Midbrain (tissue), 1 donor: ENCODE data around the gene PRDM13.
"Not testable (repeated sequence)": the region's sequence is repeated elsewhere in the genome, so short reads cannot be mapped to it uniquely, and the experiment has no call there.

Experiments used
- DNase-seq: peaks from one replicate; lab custom pipeline; 2025; lab: John Stamatoyannopoulos, UW

Gene PRDM13

DNA sequence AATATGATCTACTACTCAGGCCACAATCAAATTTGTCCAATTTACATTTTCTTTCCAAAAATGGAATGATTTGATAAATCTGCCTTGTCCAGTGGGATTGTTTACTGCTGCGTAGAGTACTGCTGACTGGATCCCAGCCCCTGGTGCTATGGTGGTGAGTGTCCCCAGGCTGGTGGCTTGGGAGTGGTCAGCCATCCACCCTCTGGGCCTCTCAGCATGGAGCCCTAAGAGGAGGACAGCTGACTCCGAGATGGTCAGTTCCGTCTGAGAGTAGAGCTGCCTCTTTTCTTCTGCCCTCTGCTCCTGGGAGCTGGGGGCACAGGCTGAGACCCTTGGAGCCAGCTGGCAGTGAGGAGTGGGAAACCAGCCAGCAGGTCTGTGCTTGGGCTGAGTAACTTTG lies 22.7 kb downstream of the PRDM13 start:
- no peak for DNase-seq

GRCh38 chr6:99637629-99638028 lies 31.0 kb downstream of the PRDM13 start:
- DNase-seq = no peak

DNA sequence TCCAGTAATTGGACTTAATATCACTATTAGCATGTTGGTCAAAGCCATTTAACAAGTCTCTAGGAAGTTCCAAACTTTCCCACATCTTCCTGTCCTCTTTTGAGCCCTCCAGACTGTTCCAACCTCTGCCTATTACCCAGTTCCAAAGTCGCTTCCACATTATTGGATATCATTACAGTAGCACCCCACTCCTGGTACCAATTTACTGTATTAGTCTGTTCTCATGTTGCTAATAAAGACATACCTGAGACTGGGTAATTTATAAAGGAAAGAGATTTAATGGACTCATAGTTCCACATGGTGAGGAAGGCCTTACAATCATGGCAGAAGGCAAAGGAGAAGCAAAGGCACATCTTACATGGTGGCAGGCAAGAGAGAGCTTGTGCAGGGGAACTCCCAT lies 31.7 kb downstream of the PRDM13 start:
- DNase-seq = not testable (repeated sequence)

GRCh38 chr6:99641270-99641669 lies 34.6 kb downstream of the PRDM13 start:
- DNase-seq = no peak

- DNase-seq = no peak
Observed at GRCh38 chr6:99645986-99646385, 39.4 kb downstream of the PRDM13 start.

- DNase-seq = not testable (repeated sequence)
Observed at GRCh38 chr6:99650091-99650571, 43.5 kb downstream of the PRDM13 start.

DNA sequence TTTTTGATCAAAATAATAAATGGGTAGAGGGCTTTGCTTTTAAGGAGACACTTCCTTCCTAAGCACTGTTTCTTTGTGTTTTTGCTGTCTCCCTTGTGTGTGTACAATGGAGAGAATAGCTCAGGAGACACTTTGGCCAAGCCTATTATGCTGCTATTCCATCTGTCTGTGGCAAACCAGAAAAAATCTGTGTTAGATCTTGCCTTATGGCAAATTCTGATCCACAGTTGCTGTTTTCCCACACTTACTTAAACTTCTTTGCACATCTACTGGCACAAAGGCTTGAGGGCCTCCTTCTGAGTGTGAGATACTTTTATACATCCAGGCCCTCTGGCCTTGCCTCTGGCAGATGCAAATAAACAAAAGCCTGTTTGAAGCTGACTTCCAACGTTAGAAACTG lies 53.6 kb downstream of the PRDM13 start:
- no peak for DNase-seq

GRCh38 chr6:99661870-99662269 lies 55.2 kb downstream of the PRDM13 start:
- no peak for DNase-seq

DNA sequence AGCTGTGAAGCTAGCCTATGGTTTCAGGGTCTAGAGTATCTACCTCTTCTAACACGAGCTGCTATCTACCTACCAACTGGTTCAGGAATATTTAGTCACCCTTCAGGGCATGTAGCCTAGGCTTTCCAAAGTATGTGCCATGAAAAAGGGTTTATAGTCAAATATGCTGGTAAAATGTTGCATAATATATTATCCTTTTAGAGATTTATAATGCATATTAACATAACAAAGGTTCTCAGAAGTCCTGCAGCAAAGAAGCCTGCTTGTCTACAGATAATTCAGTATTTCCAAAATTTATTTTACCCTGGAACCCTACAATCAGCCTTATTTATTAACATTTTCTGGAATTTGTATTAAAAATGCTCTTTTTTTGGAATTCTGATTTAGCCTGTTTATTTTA lies 56.0 kb downstream of the PRDM13 start:
- DNase-seq = no peak
